ENCODE results near the gene HS6ST1.

HS6ST1 gene

DNA sequence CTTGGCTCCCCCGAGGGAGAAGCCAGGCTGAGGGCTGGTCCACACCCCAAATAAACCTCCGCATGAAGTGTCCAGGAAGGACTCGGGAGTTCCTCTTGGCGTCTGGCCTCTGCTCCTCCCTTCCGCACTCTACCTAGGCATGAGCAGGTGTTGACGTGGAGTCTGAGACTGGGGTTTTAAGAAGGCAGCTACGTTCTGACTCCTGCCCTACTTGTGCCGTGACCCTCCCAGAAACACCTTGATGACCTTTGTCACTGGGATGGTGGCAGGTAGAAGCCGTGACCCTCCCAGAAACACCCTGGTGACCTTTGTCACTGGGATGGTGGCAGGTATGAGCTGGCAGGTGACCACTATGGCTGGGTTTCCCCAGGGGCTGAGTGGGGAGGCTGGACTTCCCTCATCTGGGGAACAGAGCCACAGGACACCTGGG is 54.8 kb downstream of the HS6ST1 start:
- TF ChIP-seq, protein P1, sequence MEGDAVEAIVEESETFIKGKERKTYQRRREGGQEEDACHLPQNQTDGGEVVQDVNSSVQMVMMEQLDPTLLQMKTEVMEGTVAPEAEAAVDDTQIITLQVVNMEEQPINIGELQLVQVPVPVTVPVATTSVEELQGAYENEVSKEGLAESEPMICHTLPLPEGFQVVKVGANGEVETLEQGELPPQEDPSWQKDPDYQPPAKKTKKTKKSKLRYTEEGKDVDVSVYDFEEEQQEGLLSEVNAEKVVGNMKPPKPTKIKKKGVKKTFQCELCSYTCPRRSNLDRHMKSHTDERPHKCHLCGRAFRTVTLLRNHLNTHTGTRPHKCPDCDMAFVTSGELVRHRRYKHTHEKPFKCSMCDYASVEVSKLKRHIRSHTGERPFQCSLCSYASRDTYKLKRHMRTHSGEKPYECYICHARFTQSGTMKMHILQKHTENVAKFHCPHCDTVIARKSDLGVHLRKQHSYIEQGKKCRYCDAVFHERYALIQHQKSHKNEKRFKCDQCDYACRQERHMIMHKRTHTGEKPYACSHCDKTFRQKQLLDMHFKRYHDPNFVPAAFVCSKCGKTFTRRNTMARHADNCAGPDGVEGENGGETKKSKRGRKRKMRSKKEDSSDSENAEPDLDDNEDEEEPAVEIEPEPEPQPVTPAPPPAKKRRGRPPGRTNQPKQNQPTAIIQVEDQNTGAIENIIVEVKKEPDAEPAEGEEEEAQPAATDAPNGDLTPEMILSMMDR (IDR thresholded peaks at IDR 0.05; ENCODE audit: low read depth, low read length, missing control alignments): no peak
- no peak for DNase-seq (ENCODE audit: extremely low read depth, low read depth)

DNA sequence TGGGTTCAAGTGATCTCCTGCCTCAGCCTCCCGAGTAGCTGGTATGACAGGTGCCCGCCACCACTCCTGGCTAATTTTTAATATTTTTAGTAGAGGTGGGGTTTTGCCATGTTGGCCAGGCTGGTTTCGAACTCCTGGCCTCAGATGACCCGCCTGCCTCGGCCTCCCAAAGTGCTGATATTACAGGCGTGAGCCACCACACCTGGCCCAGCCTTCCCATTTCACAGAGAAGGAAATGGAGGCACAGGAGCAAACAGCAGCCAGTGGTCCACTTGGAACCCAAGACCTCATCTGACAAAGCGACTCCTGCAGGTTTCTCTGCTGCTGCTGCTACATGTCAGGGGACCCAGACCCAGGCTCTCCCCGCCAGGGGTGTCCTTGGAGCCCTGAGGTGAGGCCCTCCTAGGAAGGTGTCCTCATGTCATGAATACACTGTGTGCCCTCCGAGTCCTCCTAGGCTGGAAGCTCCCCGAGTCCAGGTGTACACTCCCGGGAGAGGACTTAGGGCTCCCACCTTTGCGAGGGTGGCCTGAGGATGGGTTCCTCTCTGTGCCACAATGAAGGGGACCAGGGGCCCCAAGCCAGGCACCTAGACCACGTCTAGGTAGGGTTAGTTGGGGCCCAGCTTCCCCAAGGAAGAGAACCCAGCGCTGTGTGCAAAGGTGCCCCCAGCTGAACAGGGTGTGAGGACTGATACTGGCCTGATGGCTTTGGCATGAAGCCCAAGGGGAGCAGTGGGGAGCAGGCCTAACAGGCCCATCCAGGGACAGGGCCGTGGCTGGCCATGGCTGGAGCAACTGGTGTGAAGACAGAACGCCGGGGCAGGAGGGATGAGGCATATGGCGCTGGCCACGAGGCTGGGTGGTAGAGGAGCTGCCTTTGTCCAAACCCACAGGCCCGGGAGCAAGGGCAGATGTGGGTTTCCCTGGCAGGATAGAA is 56.1 kb downstream of the HS6ST1 start:
- H3K4me3 ChIP-seq (replicated peaks; ENCODE audit: low read depth, low read length): no peak overlapping the region
- no peak for DNase-seq (ENCODE audit: extremely low read depth, low read depth)

More for the DNA sequence above, 54.8 kb downstream of the HS6ST1 start:
- no peak overlapping the region for H3K4me3 ChIP-seq (replicated peaks; ENCODE audit: low read depth, low read length)

DNA sequence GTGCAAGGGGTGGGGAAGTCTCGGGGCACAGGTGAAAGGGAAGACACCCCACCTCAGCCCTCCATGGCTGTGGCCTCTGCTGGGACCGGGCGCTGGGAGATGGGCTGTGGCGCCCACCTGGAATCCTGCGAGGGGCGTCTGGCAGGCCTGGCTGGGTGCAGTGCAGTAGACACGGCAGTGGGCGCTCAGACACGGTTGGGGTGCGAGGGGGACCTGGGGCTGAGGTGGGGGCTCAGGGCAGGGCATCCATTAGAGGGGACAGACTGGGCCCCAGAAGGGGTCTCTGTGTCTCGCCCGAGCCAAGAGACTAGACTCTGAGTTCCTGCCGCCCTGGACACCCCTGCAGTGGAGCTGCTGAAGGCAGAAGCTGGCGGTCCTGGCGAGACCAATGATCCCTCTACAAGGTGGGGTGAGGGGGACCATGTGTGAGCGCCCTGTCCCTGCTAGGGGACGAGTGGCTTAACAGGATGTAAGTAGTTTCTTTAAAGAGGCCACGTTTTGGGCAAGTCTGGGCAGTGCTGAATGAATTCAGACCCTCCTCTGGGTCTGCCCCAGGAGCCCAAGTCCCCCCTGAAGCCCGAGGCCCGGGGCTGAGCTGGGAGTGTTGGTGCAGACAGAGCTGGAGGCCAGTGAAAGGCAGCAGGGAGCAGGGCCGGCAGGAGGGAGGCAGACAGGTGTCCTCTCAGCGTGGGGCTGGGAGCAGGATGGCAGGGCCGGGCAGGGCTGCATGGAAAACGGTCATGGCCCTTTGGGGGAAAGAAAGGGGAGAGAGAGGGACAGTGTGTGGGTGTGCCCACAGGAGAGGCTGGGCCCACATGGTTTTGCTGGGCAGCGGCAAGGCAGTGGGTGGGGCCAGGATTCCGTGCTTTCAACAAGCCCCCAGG is 57.2 kb downstream of the HS6ST1 start:
- no peak overlapping the region for H3K4me3 ChIP-seq (replicated peaks; ENCODE audit: low read depth, low read length)
- TF ChIP-seq, protein P1 (IDR thresholded peaks at IDR 0.05; ENCODE audit: low read depth, low read length, missing control alignments): no peak
- DNase-seq (ENCODE audit: extremely low read depth, low read depth): no peak

More for the DNA sequence above, 56.1 kb downstream of the HS6ST1 start:
- TF ChIP-seq, protein P1 (IDR thresholded peaks at IDR 0.05; ENCODE audit: low read depth, low read length, missing control alignments): no peak

DNA sequence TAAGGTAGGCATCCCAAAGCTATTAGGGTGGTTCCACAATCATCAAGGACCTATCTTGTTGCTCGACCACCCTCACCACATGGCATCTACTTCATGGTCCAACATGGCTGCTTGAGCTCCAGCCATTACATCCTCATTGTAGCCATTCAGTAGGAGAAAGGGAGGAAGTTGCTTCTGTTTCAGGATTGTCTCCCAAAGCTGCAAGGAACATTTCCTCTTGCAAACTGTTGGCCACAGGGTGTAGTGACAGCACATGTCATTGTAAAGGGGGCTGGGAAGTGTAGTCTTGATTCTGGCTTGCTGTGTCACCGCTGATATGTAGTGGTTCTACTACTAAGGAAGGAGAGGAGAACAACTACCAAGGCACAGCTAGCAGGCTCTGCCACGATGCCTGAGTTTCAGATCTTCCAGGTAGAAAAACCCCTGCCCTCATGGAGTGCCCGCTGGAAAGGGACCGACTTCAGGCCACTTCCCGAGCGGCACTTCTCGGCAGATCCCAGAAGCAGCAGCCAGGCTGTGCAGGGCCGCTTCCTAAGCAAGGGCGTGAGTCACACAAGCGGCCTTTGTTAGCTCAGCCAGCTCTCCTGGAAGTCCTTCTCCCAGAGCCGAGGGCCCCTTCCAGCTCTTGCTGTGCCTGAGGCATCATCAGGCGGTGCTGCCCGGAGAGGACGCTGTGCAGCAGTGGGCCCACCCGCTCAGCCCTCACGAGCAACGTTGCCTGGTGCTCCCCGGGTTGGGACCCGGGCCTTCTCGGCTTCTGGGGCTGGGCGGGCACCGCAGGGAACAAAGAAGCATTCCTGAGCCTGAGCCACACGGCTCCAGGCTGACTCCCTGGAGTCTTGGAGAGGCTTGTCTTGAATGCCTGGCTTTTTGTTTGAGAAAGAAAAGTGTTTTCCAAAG is 58.2 kb downstream of the HS6ST1 start:
- H3K4me3 ChIP-seq (replicated peaks; ENCODE audit: low read depth, low read length): no peak overlapping the region
- DNase-seq (ENCODE audit: extremely low read depth, low read depth): peak; percentile 43
- TF ChIP-seq, protein P1 (IDR thresholded peaks at IDR 0.05; ENCODE audit: low read depth, low read length, missing control alignments): no peak

DNA sequence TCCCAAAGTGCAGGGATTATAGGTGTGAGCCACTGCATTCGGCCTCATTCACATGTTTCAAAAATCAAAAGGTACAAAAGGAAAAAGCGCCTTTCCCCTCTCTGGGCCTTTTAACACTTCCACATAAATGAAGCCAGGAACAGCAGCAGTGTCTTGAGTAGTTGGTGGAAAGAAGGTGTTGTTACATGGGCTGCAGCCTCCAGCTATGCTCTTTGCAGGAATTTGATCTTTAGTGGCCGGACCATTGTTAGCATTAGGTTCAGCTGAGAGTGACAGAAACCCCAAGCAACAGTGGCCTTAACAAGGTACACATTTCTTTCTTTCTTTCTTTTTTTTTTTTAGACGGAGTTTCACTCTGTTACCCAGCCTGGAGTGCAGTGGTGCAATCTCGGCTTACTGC is 59.1 kb downstream of the HS6ST1 start:
- no peak for DNase-seq (ENCODE audit: extremely low read depth, low read depth)
- TF ChIP-seq, protein P1 (IDR thresholded peaks at IDR 0.05; ENCODE audit: low read depth, low read length, missing control alignments): no peak
- H3K4me3 ChIP-seq (replicated peaks; ENCODE audit: low read depth, low read length): no peak overlapping the region

DNA sequence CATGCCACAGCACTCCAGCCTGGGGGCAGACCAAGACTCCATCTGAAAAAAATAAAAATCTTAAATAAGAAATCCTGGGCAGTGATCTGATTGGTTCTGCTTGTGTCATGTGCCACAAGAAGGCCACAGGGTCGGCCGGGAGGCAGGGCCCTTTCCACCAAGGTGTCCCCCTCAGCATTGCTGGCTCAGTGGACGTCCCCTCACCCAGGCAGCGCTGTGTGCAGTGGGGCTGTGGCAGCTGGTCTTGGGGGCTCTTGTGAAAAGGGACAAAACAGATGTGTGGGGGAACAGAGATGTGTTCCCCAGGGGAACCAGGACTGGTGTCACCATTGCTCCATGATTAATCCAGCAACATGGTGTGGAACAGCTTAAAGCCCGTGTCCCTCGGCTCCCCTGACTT is 60.5 kb downstream of the HS6ST1 start:
- no peak for DNase-seq (ENCODE audit: extremely low read depth, low read depth)
- no peak overlapping the region for H3K4me3 ChIP-seq (replicated peaks; ENCODE audit: low read depth, low read length)
- TF ChIP-seq, protein P1 (IDR thresholded peaks at IDR 0.05; ENCODE audit: low read depth, low read length, missing control alignments): no peak
